Dermis lymphatic vessel endothelial cell (primary cell): ENCODE measurements around the gene GHITM. TPM values are rescaled to one million over a fixed set of nuclear protein-coding genes. Genes with fewer than 3 reads are reported as not detected.

Experiments
- total RNA-seq: library from RNA; depleted of rRNA; stranded (reverse); fragments of >200 nt; gene quantifications from 2 replicates; pipeline ENCODE4 v1.2.1, GENCODE V29; 2014

GHITM gene
- total RNA-seq: 190 and 194 TPM in 2 replicates

GRCh38 chr10:84139126-84140035, at the start of gene GHITM:
GHITM (plus strand) TSS chr10:84139509; CDS start chr10:84141501, 1,992 bp downstream.

GRCh38 chr10:84173501-84173929, 34.2 kb downstream of the GHITM start, which contains the start of gene GPR15LG:
GPR15LG (plus strand) TSS chr10:84173801; CDS start chr10:84173852, 51 bp downstream.

GRCh38 chr10:84194424-84195043, 55.2 kb downstream of the GHITM start, which contains the start of gene CDHR1:
CDHR1 (plus strand) TSS chr10:84194537; CDS start chr10:84194761, 224 bp downstream.

Other genes with a start within 250 kb of the GHITM start
- not detected in 2 replicates for gene GPR15LG, start 34.3 kb downstream of the GHITM start, total RNA-seq
- under 0.01 and 0.09 TPM in 2 replicates for gene CDHR1, start 55.0 kb downstream of the GHITM start, total RNA-seq
- gene LRIT2, start 86.0 kb downstream of the GHITM start, total RNA-seq: not detected in 2 replicates
- gene LRIT1, start 102.0 kb downstream of the GHITM start, total RNA-seq: not detected in 2 replicates
- not detected in 2 replicates for gene RGR, start 105.5 kb downstream of the GHITM start, total RNA-seq
- gene CCSER2, start 189.1 kb downstream of the GHITM start, total RNA-seq: 20.2 and 27.7 TPM in 2 replicates